ENCODE results near the gene TCTN1. TPM values are rescaled to one million over a fixed set of nuclear protein-coding genes. Genes with fewer than 3 reads are reported as not detected.

Gene TCTN1
- total and polyA plus RNA-seq, 2 of the 13 experiments (the other 11 are each of a cell fraction or from before 2014, with no cell fraction given) = 13.6 to 16.0 TPM

- TF ChIP-seq RERE (CRISPR knock-in tag; IDR thresholded peaks at IDR 0.05; ENCODE audit: low read depth) = no peak
- no peak for TF ChIP-seq ZNF460 (CRISPR knock-in tag; IDR thresholded peaks at IDR 0.05; ENCODE audit: borderline replicate concordance)
- TF ChIP-seq KMT2A (CRISPR knock-in tag; IDR thresholded peaks at IDR 0.05) = peak; percentile 51; the same call in 1 of the 2 replicates
- TF ChIP-seq ZNF275 (CRISPR knock-in tag; IDR thresholded peaks at IDR 0.05; ENCODE audit: borderline replicate concordance) = no peak
- TF ChIP-seq SETDB1 (CRISPR knock-in tag; IDR thresholded peaks at IDR 0.05; ENCODE audit: borderline replicate concordance) = no peak
- TF ChIP-seq FOXJ3 (CRISPR knock-in tag; IDR thresholded peaks at IDR 0.05; ENCODE audit: borderline replicate concordance) = no peak
- TF ChIP-seq PATZ1 (CRISPR knock-in tag; IDR thresholded peaks at IDR 0.05) = 0 out of 2 replicates have a peak, but pooled peaks have one; percentile 27
- no peak for TF ChIP-seq FOXK2 (IDR thresholded peaks at IDR 0.05)
- peak; percentile 76 for TF ChIP-seq ZNF792 (CRISPR knock-in tag; IDR thresholded peaks at IDR 0.05)
- TF ChIP-seq SUZ12 (IDR thresholded peaks at IDR 0.05; ENCODE audit: low read depth, low read length) = peak; percentile 61
- TF ChIP-seq ZNF607 (CRISPR knock-in tag; IDR thresholded peaks at IDR 0.05; ENCODE audit: borderline replicate concordance) = peak; percentile 44; the same call in 1 of the 2 replicates
- 0 out of 2 replicates have a peak, but pooled peaks have one; percentile 7 for TF ChIP-seq ZMYM3 (CRISPR knock-in tag; IDR thresholded peaks at IDR 0.05)
- TF ChIP-seq EP300 (IDR thresholded peaks at IDR 0.05; ENCODE audit: low read depth in 2 of 2, low read length in 2 of 2) = no peak
- no peak for TF ChIP-seq EP300 (CRISPR knock-in tag; IDR thresholded peaks at IDR 0.05; ENCODE audit: borderline replicate concordance)
- TF ChIP-seq HMGA1 (CRISPR knock-in tag; conservative IDR thresholded peaks at IDR 0.05) = no peak
- TF ChIP-seq ZNF549 (CRISPR knock-in tag; IDR thresholded peaks at IDR 0.05) = no peak
- TF ChIP-seq TGIF2 (CRISPR knock-in tag; IDR thresholded peaks at IDR 0.05) = peak; percentile 35; the same call in 1 of the 2 replicates
These were observed at the start of gene TCTN1 (continued) for GRCh38 chr12:110613771-110614684.
